WERI-Rb-1 (cell line): Measurements from ENCODE around the gene SFI1.

Experiments
- DNase-seq: peaks from one replicate; pipeline ENCODE4 v3.0.0-alpha.2; 2020
- H3K27ac ChIP-seq: fragments of 250-450 bp; sonication (Bioruptor Pico); 2 replicates; pipeline ENCODE4 v1.5.1; 2020; ENCODE audit warnings: mild to moderate bottlenecking, moderate library complexity
- H3K27me3 ChIP-seq: fragments of 250-450 bp; sonication (Bioruptor Pico); 2 replicates; pipeline ENCODE4 v1.5.1; 2021; ENCODE audit warnings: mild to moderate bottlenecking, low read depth, moderate library complexity; ENCODE audit not compliant: insufficient read depth, severe bottlenecking
- H3K36me3 ChIP-seq: fragments of 250-450 bp; sonication (Bioruptor Pico); 2 replicates; pipeline ENCODE4 v1.5.1; 2020; ENCODE audit warnings: mild to moderate bottlenecking, moderate library complexity
- H3K4me3 ChIP-seq: 2 replicates; pipeline ENCODE4 v1.5.1; 2011; ENCODE audit warnings: low read depth, mild to moderate bottlenecking, control low read depth, low read length
- H3K9me3 ChIP-seq: fragments of 250-450 bp; sonication (Bioruptor Pico); 2 replicates; pipeline ENCODE4 v1.5.1; 2021; ENCODE audit warnings: mild to moderate bottlenecking, moderate library complexity; ENCODE audit not compliant: severe bottlenecking
- TF ChIP-seq, protein P1 (sequence below): IDR thresholded peaks from 2 replicates; pipeline ENCODE4 v1.5.1; 2011; ENCODE audit warnings: low read depth, mild to moderate bottlenecking, control low read depth, inconsistent platforms, low read length

Gene SFI1

DNA sequence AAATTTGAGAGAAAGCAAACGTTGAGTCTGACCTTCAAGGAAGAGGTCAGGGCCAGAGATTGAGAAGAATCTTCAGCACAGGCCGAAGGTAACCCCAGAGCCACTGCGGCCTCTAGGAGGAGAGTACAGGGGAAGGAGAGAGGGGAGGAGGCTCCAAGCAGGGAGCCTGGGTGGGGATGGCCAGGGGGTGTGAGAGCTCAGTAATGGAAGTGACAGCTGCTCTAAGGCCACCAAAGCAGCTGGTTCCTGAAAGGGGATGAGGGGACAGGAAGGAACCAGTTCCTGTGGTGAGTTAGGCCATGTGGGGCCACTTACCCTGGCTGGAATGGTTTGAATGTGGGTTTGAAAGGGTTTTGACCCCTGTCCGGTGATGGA lies 119.6 kb downstream of the SFI1 start:
- peaks cover 46% of the 10 kb centered on the region for H3K36me3 ChIP-seq
- H3K27ac ChIP-seq, result peak overlapping the region; percentile 47; the same call in 1 of the 2 replicates
- TF ChIP-seq, protein P1, sequence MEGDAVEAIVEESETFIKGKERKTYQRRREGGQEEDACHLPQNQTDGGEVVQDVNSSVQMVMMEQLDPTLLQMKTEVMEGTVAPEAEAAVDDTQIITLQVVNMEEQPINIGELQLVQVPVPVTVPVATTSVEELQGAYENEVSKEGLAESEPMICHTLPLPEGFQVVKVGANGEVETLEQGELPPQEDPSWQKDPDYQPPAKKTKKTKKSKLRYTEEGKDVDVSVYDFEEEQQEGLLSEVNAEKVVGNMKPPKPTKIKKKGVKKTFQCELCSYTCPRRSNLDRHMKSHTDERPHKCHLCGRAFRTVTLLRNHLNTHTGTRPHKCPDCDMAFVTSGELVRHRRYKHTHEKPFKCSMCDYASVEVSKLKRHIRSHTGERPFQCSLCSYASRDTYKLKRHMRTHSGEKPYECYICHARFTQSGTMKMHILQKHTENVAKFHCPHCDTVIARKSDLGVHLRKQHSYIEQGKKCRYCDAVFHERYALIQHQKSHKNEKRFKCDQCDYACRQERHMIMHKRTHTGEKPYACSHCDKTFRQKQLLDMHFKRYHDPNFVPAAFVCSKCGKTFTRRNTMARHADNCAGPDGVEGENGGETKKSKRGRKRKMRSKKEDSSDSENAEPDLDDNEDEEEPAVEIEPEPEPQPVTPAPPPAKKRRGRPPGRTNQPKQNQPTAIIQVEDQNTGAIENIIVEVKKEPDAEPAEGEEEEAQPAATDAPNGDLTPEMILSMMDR, result no peak
- H3K9me3 ChIP-seq, result no peaks in the 10 kb centered on the region
- DNase-seq, result peak; percentile 63
- H3K4me3 ChIP-seq, result no peak overlapping the region
- H3K27me3 ChIP-seq, result no peaks in the 10 kb centered on the region

DNA sequence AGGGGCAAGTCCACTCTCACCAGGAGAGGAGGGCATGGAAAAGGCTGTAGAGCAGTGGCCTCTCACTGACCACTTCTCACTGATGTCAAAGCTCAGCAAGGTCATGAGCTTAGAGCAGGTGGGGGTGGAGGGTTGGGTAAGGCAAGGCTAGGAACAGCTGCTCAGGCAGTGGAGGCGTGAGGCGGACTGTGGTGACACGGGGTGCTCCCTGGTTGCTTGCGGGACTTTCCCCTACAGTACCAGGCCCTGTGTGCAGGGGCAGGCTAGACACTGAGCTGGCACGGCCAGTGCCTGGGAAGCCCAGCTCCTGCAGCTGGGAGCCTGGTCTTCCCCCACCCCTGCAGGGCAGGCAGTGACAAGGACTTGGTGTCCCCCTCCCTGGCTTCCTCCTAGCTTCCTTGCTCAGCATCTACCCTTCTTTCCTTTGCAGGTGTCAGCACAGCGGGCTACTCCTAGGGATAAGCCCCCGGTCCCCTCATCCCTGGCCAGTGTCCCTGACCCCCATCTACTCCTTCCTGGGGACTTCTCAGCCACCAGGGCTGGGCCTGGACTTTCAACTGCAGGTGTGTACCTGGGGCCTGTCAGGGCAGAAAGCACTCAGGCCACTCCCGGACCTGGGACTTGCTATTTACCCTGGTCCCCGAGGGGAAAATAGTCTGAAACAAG lies 120.1 kb downstream of the SFI1 start:
- no peak overlapping the region for H3K4me3 ChIP-seq
- H3K27me3 ChIP-seq, result no peaks in the 10 kb centered on the region
- no peaks in the 10 kb centered on the region for H3K9me3 ChIP-seq
- H3K27ac ChIP-seq, result no peak overlapping the region; the same call in 1 of the 2 replicates
- TF ChIP-seq, protein P1, result no peak
- peak; percentile 45 for DNase-seq
- peaks cover 51% of the 10 kb centered on the region for H3K36me3 ChIP-seq

DNA sequence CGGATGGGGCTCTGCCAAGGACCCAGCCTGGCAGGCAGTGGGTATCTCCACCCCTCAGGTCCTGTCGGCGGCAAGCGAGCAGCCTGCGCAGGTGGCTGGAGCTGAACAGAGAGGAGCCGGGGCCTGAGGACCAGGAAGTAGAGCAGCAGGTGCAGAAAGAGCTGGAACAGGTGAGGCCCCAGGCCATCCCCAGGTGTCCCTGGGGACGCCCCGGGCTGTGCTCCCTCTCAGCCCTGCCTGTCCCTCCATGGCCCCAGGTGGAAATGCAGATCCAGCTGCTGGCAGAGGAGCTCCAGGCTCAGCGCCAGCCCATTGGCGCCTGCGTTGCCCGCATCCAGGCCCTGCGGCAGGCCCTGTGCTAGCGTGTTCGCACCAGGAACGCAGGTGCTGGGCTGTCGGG lies 121.7 kb downstream of the SFI1 start:
- DNase-seq, result no peak
- Histone ChIP-seq H3K4me3 (no peak overlapping the region), H3K9me3 (no peaks in the 10 kb centered on the region), H3K27ac (no peak overlapping the region), H3K27me3 (no peaks in the 10 kb centered on the region), H3K36me3 (peaks cover 58% of the 10 kb centered on the region)
- TF ChIP-seq, protein P1, result no peak

DNA sequence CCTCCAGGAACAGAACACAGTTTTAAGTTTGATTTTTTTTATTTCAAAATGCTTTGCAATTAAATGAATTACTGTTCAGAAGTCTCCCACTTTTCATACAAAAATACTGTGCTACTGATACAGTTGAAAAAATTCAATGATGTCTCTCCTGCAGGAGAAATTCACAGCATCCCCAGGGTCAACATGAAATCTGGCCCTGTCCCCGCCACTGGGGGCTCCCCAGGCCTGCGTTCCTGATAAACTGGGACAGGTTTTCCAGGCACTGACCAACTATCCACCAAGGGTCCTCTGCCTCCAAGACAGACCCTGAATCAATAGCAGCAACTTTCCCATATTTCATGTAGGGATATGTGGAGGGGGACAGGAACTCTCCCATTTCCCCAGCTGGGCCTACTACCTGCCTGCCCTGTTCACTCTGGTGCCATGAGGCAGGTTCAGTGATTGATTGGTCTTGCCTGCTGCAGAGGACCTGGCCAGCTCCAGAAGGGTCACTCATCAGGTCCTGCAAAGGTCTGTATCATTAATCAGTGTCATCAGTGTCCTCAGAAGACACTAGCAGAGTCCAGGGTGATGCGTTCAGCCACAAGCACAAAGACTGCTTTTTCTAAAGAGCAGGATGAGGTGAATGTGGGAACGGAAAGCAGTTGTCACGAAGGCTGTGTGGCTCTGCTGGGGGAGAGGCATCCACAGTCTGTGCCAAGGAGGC lies 122.3 kb downstream of the SFI1 start:
- H3K4me3 ChIP-seq, result no peak overlapping the region
- H3K27me3 ChIP-seq, result no peaks in the 10 kb centered on the region
- no peak overlapping the region; the same call in 1 of the 2 replicates for H3K27ac ChIP-seq
- no peaks in the 10 kb centered on the region for H3K9me3 ChIP-seq
- DNase-seq, result no peak
- H3K36me3 ChIP-seq, result peaks cover 58% of the 10 kb centered on the region
- TF ChIP-seq, protein P1, result no peak

DNA sequence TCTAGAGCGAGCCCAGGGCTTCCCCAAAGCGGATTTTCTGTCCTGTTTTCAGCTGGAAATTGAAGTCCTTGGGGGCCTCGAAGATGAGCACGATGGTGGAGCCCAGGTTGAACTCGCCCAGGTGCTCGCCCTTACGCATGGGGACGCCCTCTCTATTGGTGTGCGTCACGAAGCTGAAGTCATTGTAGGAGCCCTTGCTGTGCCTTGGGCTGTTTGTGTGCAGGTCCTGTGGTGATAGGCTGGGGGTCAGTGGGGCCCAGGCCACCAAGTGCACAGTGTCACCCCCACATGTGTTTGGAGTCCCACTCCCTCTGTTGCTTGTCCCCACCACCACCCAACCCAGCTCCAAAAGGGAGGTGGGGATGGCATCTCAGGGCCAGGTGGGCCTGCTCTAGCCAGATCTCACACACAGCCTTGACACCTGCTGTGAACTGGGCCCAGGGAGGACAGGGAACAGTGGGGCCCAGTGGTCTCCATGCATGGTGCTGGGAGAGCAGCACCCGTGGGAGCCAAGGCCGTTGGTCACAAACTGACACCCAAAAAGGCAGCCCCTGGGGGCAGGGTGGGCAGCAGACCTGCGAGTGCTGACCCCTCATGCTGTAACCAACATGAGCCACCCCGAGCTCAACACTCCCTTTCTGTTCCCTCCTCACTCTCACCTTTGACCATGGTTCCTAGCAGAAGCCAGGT lies 123.4 kb downstream of the SFI1 start:
- Histone ChIP-seq H3K9me3 (no peaks in the 10 kb centered on the region), H3K27ac (no peak overlapping the region), H3K36me3 (peaks cover 58% of the 10 kb centered on the region), H3K4me3 (no peak overlapping the region), H3K27me3 (no peaks in the 10 kb centered on the region)
- DNase-seq, result no peak
- TF ChIP-seq, protein P1, result no peak
